ENCODE data around the gene APOC4.
"Not testable (repeated sequence)": the region's sequence is repeated elsewhere in the genome, so short reads cannot be mapped to it uniquely, and the experiment has no call there.

Gene APOC4

GRCh38 chr19:44924243-44924725 is 17.8 kb upstream of the APOC4 start:
- TF ChIP-seq, protein P1, sequence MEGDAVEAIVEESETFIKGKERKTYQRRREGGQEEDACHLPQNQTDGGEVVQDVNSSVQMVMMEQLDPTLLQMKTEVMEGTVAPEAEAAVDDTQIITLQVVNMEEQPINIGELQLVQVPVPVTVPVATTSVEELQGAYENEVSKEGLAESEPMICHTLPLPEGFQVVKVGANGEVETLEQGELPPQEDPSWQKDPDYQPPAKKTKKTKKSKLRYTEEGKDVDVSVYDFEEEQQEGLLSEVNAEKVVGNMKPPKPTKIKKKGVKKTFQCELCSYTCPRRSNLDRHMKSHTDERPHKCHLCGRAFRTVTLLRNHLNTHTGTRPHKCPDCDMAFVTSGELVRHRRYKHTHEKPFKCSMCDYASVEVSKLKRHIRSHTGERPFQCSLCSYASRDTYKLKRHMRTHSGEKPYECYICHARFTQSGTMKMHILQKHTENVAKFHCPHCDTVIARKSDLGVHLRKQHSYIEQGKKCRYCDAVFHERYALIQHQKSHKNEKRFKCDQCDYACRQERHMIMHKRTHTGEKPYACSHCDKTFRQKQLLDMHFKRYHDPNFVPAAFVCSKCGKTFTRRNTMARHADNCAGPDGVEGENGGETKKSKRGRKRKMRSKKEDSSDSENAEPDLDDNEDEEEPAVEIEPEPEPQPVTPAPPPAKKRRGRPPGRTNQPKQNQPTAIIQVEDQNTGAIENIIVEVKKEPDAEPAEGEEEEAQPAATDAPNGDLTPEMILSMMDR (conservative IDR thresholded peaks at IDR 0.05; ENCODE audit: control insufficient read depth, insufficient read depth, low read depth, low read length), result no peak
- DNase-seq (ENCODE audit: low read depth), result no peak
- no peak overlapping the region for H3K4me3 ChIP-seq (ENCODE audit: control insufficient read depth, low read depth, low read length)

- DNase-seq (ENCODE audit: low read depth), result peak; percentile 84
- TF ChIP-seq, protein P1 (conservative IDR thresholded peaks at IDR 0.05; ENCODE audit: control insufficient read depth, insufficient read depth, low read depth, low read length), result no peak
- H3K4me3 ChIP-seq (ENCODE audit: control insufficient read depth, low read depth, low read length), result no peak overlapping the region
Observed at GRCh38 chr19:44925114-44925891, 16.7 kb upstream of the APOC4 start.

GRCh38 chr19:44926245-44927077 is 15.6 kb upstream of the APOC4 start:
- DNase-seq (ENCODE audit: low read depth), result not testable (repeated sequence)
- H3K4me3 ChIP-seq (ENCODE audit: control insufficient read depth, low read depth, low read length), result peak overlapping the region; percentile 22

DNA sequence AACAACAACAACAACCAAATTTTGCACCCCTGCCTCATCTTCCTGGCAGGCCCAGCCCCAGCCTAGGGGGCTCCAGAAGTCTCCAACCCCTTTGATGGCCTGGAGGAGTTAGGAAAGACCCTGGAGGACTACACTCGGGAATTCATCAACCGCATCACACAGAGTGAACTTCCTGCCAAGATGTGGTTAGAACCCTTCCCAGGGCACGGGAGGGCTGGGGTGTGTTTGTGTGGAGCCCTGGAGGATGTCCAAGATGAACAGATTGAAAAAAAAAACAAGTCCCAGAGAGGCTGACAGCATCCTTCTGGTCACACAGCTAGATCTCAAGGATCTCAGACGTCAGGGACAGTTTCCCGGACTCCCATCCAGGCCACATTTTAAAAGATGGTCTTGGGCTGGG is 14.3 kb upstream of the APOC4 start:
- TF ChIP-seq, protein P1 (conservative IDR thresholded peaks at IDR 0.05; ENCODE audit: control insufficient read depth, insufficient read depth, low read depth, low read length), result no peak
- DNase-seq (ENCODE audit: low read depth), result peak; percentile 92
- no peak overlapping the region for H3K4me3 ChIP-seq (ENCODE audit: control insufficient read depth, low read depth, low read length)

DNA sequence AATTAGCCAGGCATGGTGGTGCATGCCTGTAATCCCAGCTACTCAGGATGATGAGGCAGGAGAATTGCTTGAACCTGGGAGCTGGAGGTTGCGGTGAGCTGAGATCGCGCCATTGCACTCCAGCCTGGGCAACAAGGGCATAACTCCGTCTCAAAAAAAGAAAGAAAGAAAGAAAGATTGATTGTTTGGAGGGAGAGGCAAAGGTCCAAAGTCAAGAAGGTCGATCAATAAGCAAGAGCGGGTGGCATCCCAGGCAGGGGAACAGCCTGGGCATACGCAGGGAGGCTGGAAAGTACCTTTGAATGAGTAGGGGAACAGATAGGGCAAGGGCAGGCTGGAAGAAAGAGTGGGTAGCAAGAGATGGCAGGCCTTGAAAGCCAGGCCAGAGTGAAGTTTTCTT is 11.9 kb upstream of the APOC4 start:
- TF ChIP-seq, protein P1 (conservative IDR thresholded peaks at IDR 0.05; ENCODE audit: control insufficient read depth, insufficient read depth, low read depth, low read length), result no peak
- DNase-seq (ENCODE audit: low read depth), result no peak
- H3K4me3 ChIP-seq (ENCODE audit: control insufficient read depth, low read depth, low read length), result no peak overlapping the region

GRCh38 chr19:44931541-44931940 is 10.5 kb upstream of the APOC4 start:
- TF ChIP-seq, protein P1 (conservative IDR thresholded peaks at IDR 0.05; ENCODE audit: control insufficient read depth, insufficient read depth, low read depth, low read length), result no peak
- no peak overlapping the region for H3K4me3 ChIP-seq (ENCODE audit: control insufficient read depth, low read depth, low read length)
- DNase-seq (ENCODE audit: low read depth), result no peak

DNA sequence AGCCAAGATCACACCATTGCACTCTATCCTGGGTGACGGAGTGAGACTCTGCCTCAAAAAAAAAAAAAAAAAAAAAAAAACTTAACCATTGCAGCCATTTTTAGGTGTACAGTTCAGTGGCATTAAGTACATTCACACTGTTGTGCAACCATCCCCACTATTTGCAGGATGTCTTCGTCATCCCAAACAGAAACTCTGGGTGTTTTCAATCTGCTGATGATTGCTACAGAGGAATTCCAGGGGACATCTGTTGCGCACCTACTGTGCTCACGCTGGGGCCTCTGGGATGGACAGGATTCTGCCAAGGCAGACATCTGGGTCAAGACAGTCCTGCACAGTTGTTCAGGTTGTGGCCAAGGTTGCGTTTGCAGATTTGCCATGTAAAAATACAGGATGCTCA is 2.4 kb upstream of the APOC4 start:
- no peak overlapping the region for H3K4me3 ChIP-seq (ENCODE audit: control insufficient read depth, low read depth, low read length)
- DNase-seq (ENCODE audit: low read depth), result peak; percentile 30
- TF ChIP-seq, protein P1 (conservative IDR thresholded peaks at IDR 0.05; ENCODE audit: control insufficient read depth, insufficient read depth, low read depth, low read length), result no peak
